Vein endothelial cell (primary cell): ENCODE data around the gene OSER1. TPM values are rescaled to one million over a fixed set of nuclear protein-coding genes. Genes with fewer than 3 reads are reported as not detected.

Experiments
- total RNA-seq: library from RNA; depleted of rRNA; stranded (reverse); fragments of >200 nt; gene quantifications from 2 replicates; pipeline ENCODE4 v1.2.3, GENCODE V29; 2012

OSER1 gene
- 36.9 and 47.0 TPM in 2 replicates for total RNA-seq

DNA sequence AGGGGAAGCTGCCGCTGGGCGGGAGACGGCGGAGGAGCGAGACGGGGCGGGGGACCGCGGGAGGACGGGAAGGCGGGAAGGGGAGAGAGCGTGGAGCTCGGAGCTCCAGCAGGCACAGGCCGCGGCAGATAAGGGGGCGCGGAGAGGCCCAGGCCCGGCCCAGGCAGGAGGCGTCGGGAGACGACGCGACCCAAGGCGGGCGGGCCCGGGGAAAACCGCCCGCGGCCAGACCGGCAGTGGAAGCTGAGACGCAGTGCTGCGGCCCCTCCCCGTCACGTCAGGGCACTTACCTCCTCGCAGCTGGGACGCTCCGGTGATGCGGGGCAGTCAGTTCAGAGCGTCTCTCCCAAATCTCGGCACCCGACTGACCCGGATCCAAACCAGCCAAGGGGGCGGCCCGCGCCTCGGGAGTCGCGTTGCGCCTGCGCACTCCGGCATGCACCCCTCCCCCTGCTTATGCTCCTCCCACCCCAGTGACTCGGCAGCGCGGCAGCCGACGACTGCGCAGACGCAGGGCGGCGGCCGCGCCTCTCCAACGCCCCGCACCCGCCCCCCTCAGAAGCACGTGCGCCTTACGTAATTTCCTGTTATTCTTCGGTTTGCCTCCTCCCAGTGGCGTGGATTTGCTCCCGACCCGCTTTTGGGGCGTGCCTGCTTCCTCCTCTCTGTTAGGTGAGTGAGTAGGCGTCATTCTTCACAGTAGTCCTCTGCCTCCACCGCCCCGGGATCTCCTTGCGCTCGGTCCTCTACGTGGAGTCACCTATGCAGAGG is at the start of gene OSER1:
TSS of gene OSER1 (minus strand) at position 366 of the 771 bp plus-strand sequence. CDS start 3,814 bp downstream, outside the sequence.

DNA sequence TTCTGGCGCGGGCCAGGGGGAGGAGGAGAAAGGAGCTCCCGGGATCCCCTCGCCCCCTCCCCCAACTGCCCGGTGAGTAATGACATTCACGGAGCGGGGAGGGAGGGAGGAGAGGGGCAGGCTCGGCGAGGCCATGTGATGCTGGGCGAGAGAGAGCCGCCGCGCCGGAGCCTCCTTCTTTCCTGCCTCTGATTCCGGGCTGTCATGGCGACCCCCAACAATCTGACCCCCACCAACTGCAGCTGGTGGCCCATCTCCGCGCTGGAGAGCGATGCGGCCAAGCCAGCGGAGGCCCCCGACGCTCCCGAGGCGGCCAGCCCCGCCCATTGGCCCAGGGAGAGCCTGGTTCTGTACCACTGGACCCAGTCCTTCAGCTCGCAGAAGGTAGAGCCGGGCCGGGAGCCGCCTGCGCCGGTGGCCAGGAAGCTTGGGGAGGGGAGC is 36.6 kb upstream of the OSER1 start, which contains the start of gene GDAP1L1:
TSS of gene GDAP1L1 (plus strand) at position 178 of the 441 bp plus-strand sequence. CDS start at position 205, 27 bp downstream.

DNA sequence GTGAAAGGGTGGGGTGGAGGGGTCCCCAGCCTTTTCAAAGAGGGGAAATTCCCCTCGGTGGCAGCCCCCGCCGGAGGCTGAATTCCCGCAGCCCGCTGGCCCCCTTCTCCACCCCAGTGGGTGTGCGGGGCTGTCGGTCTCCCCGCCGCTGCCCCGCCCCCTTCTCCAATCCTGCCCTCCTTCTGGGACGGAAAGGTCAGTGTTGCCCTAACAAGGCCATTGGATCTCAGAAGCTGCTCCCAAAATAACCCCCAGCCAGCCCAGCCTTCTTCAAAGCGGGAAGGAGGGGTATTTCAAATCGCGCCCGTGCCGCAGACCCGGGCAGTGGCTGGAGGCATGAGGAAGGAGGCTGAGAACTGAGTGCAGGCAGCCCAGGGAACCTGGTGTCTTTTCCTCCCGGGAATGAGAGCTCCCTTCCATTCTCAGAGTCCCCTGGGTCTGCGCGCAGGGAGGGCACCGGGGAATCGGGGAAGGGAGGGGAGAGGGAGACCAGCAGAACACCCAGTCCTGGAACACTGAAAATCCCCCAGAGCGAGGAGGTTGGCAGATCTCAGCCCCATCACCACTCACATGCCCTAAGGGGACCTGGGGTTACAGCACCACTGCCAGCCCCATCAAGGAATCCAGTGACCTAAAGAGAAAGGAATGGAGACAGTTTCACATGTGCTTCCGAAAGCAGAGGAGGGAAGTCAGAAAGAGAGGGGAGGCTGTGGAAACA is 23.4 kb downstream of the OSER1 start, which contains the start of gene JPH2:
TSS of gene JPH2 (minus strand) at position 135 of the 718 bp plus-strand sequence. CDS start 483 bp downstream, outside the sequence.

Other genes with a start within 250 kb of the OSER1 start
- 0.33 and 0.38 TPM in 2 replicates for gene JPH2, start 23.6 kb downstream of the OSER1 start, total RNA-seq
- not detected in 2 replicates for gene GDAP1L1, start 36.5 kb upstream of the OSER1 start, total RNA-seq
- 7.5 and 7.8 TPM in 2 replicates for gene FITM2, start 100.4 kb upstream of the OSER1 start, total RNA-seq
- not detected in 2 replicates for gene R3HDML, start 126.3 kb upstream of the OSER1 start, total RNA-seq
- not detected in 2 replicates for gene HNF4A, start 144.9 kb upstream of the OSER1 start, total RNA-seq